ENCODE data around the gene CEP20. TPM values are rescaled to one million over a fixed set of nuclear protein-coding genes. Genes with fewer than 3 reads are reported as not detected.

The CEP20 gene
- total and polyA plus RNA-seq, 2 donors (not counting 1 experiment from before 2014, with no cell fraction given): 14.2 to 30.2 TPM

DNA sequence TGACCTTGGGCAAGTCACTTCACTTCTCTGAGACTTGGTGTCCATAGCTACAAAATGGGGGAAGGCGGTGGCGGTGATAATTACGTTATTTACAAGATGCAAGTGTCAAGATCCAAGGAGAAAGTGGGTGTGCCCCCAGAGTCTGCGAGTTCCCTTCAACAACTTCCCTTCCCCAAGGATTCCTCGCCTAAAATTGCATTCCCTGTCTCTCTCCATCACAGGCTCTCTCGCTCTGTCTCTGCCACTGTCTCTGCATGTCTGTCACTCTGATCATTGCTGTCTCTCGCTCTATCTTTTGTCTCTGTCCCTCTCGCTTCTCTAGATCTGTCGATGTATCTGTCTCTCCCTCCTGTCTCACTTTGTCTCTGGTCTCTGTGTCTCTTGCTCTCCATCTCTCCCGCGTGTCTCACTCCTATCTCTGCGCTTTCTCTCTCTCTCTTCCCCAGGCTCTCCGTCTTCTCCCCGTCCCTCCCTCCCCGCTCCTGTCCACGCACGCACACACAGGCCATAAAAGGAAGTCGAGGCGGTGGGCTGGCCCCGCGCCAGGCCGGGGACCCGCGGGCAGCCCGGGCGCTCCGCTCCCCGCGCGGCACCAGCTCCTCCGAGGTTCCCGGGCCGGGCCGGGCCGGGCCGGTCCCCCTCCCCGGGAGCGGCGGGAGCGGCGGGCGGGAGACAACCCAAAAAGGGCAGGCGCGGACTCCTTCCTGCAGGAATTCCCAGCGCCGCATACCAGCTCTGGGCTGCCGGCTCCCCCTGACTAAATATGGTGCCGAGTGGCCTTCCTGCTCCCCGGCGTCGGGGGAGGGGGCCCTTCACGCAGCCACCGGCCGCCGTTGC lies 30.5 kb downstream of the CEP20 start:
- Histone ChIP-seq H2AFZ (ENCODE audit: insufficient read depth, low read depth, low read length, poor library complexity, severe bottlenecking) (peak overlapping the region; percentile 60), H3K27me3 (replicated peaks in 1 of 4; ENCODE audit: control extremely low read depth in 1 of 4, control insufficient read depth in 3 of 4, insufficient read depth in 4 of 4, low read length in 3 of 4) (peaks cover 0 to 31% (median 15%) of the 10 kb centered on the region in 4 experiments), H3K4me1 (ENCODE audit: control insufficient read depth in 2 of 2, insufficient read depth in 2 of 2, low read length in 2 of 2) (peaks cover 24 to 31% of the 10 kb centered on the region in 2 donors), H4K20me1 (ENCODE audit: control insufficient read depth, insufficient read depth, low read length, poor library complexity, severe bottlenecking) (no peaks in the 10 kb centered on the region), H3K4me2 (replicated peaks; ENCODE audit: low read depth, low read length, poor library complexity, severe bottlenecking) (peak overlapping the region; percentile 54), H3K79me2 (ENCODE audit: control insufficient read depth, insufficient read depth, low read length) (no peaks in the 10 kb centered on the region), H3K36me3 (replicated peaks in 1 of 2; ENCODE audit: control extremely low read depth in 1 of 2, control insufficient read depth in 1 of 2, extremely low read depth in 1 of 2, insufficient read depth in 2 of 2, low read length in 1 of 2) (no peaks in the 10 kb centered on the region), H3K9ac (ENCODE audit: low read length) (no peak overlapping the region), H3K27ac (ENCODE audit: low read length in 2 of 2) (no peak overlapping the region), H3K9me3 (ENCODE audit: control extremely low read depth in 1 of 3, control insufficient read depth in 2 of 3, insufficient read depth in 1 of 3, low read length in 2 of 3) (peaks cover 0 to 1% (median 0%) of the 10 kb centered on the region in 3 donors), H3K4me3 (ENCODE audit: control extremely low read depth in 1 of 5, extremely low read depth in 1 of 5, insufficient read depth in 1 of 5, low read depth in 2 of 5, low read length in 4 of 5) (no peak overlapping the region)
- CTCF ChIA-PET: no interaction called here
- no peak for TF ChIP-seq CTCF (IDR thresholded peaks at IDR 0.05)
- TF ChIP-seq EZH2 (IDR thresholded peaks at IDR 0.05; ENCODE audit: borderline replicate concordance, insufficient read depth, low read depth, low read length, poor library complexity, severe bottlenecking): no peak
- H3K27me3 Mint-ChIP-seq: peaks cover 22% of the 10 kb centered on the region
- H3K27ac Mint-ChIP-seq: no peak overlapping the region
- no peak for ATAC-seq (ENCODE audit: low read depth)
- POLR2A ChIA-PET: no interaction called here
- 4% methylated on average over 55 of the region's 55 CpGs for WGBS (ENCODE audit: insufficient coverage)
- intact Hi-C loops (cut with micrococcal nuclease): no loop called here
- H3K4me1 Mint-ChIP-seq: peaks cover 19% of the 10 kb centered on the region
- peak overlapping the region; percentile 67 for H3K4me3 Mint-ChIP-seq
- DNase-seq: no peak
- no peaks in the 10 kb centered on the region for H3K9me3 Mint-ChIP-seq (ENCODE audit: insufficient read depth)

All from B cell (primary cell).